Measurements from ENCODE around the gene PLK5. TPM values are rescaled to one million over a fixed set of nuclear protein-coding genes. Genes with fewer than 3 reads are reported as not detected.
A peak's percentile ranks its signal among the peaks of the same experiment; 100 is the strongest.

Gene PLK5
- total RNA-seq, 1 experiment from 2014 or later = 0.57 TPM

GRCh38 chr19:1508507-1508856 lies 15.4 kb upstream of the PLK5 start:
- H2BK12ac ChIP-seq (ENCODE audit: insufficient read length, low read depth, low read length) = no peak overlapping the region
- WGBS (ENCODE audit: extremely low coverage, insufficient read length, low lambda C conversion rate) = no CpG with 5 or more reads among the region's 12 CpGs
- H3T11ph ChIP-seq (ENCODE audit: low read length) = no peak overlapping the region
- no peaks in the 10 kb centered on the region for H3K9me3 ChIP-seq (ENCODE audit: control insufficient read depth, low read depth, low read length)
- H4K91ac ChIP-seq (ENCODE audit: insufficient read length, low read depth, low read length) = no peak overlapping the region
- H2BK120ac ChIP-seq (ENCODE audit: low read depth, low read length, poor library complexity, severe bottlenecking) = no peak overlapping the region
- H2AFZ ChIP-seq (ENCODE audit: low read length) = no peak overlapping the region
- peak overlapping the region in 1 of 2 experiments; percentile 59; a peak in 3 of 5 replicates for H3K4me3 Mint-ChIP-seq
- peaks cover 11% of the 10 kb centered on the region for H3K23me2 ChIP-seq (ENCODE audit: insufficient read length, low read depth, low read length, poor library complexity, severe bottlenecking)
- H4K8ac ChIP-seq (replicated peaks; ENCODE audit: insufficient read length, low read depth, low read length) = no peak overlapping the region
- no peak overlapping the region for H3K56ac ChIP-seq (ENCODE audit: insufficient read length, low read depth, low read length)
- H3K9ac ChIP-seq (ENCODE audit: extremely low read depth, insufficient read length, low read length) = no peak overlapping the region
- TF ChIP-seq, protein P1, sequence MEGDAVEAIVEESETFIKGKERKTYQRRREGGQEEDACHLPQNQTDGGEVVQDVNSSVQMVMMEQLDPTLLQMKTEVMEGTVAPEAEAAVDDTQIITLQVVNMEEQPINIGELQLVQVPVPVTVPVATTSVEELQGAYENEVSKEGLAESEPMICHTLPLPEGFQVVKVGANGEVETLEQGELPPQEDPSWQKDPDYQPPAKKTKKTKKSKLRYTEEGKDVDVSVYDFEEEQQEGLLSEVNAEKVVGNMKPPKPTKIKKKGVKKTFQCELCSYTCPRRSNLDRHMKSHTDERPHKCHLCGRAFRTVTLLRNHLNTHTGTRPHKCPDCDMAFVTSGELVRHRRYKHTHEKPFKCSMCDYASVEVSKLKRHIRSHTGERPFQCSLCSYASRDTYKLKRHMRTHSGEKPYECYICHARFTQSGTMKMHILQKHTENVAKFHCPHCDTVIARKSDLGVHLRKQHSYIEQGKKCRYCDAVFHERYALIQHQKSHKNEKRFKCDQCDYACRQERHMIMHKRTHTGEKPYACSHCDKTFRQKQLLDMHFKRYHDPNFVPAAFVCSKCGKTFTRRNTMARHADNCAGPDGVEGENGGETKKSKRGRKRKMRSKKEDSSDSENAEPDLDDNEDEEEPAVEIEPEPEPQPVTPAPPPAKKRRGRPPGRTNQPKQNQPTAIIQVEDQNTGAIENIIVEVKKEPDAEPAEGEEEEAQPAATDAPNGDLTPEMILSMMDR (conservative IDR thresholded peaks at IDR 0.05) = no peak
- H2BK20ac ChIP-seq (ENCODE audit: low read depth, low read length, poor library complexity, severe bottlenecking) = no peak overlapping the region
- no peaks in the 10 kb centered on the region for H3K4me1 ChIP-seq (ENCODE audit: insufficient read depth, low read length)
- H2BK15ac ChIP-seq (ENCODE audit: low read depth, low read length) = no peak overlapping the region
- no peak overlapping the region for H2BK5ac ChIP-seq (ENCODE audit: insufficient read length, low read length)
- no peak overlapping the region for H2AK5ac ChIP-seq (ENCODE audit: insufficient read length, low read length)
- no peaks in the 10 kb centered on the region for H3K79me1 ChIP-seq (ENCODE audit: insufficient read depth, low read depth, low read length, poor library complexity, severe bottlenecking)
- H3K4me1 Mint-ChIP-seq = peaks cover 13 to 20% of the 10 kb centered on the region in 2 experiments
- H3K36me3 Mint-ChIP-seq (ENCODE audit: insufficient read depth in 1 of 3, low read depth in 3 of 3) = no peaks in the 10 kb centered on the region
- no peak overlapping the region for H3K18ac ChIP-seq (ENCODE audit: insufficient read length, low read depth, low read length)
- H3K14ac ChIP-seq (ENCODE audit: insufficient read depth, low read length) = no peak overlapping the region
- no peak overlapping the region for H3K4ac ChIP-seq (ENCODE audit: low read depth, low read length)
- peak overlapping the region; percentile 14 for H3K4me2 ChIP-seq (ENCODE audit: insufficient read depth, insufficient read length, low read length)
- H3K27ac ChIP-seq (ENCODE audit: insufficient read length, low read depth, low read length) = no peak overlapping the region
- peaks cover 67% of the 10 kb centered on the region for H3K27me3 Mint-ChIP-seq (ENCODE audit: low read depth)
- H3K27ac Mint-ChIP-seq = no peak overlapping the region
- H4K5ac ChIP-seq (ENCODE audit: insufficient read length, low read depth, low read length) = no peak overlapping the region
- H3K79me2 ChIP-seq (ENCODE audit: insufficient read depth, low read length) = no peaks in the 10 kb centered on the region
- H3K27me3 ChIP-seq (ENCODE audit: insufficient read depth, low read length) = no peaks in the 10 kb centered on the region
- H4K20me1 ChIP-seq (ENCODE audit: control insufficient read depth, insufficient read depth, insufficient read length) = no peaks in the 10 kb centered on the region
- peaks cover 0 to 4% of the 10 kb centered on the region in 2 experiments; a peak in 1 of 5 replicates for H3K9me3 Mint-ChIP-seq
- H3K23ac ChIP-seq (ENCODE audit: insufficient read length, low read depth, low read length) = no peak overlapping the region
- no peak for DNase-seq
